Mucosa of rectum (tissue), 2 donors: ENCODE results near the gene CENPV.
"Not testable (repeated sequence)": the region's sequence is repeated elsewhere in the genome, so short reads cannot be mapped to it uniquely, and the experiment has no call there.

ENCODE experiments used
- H3K27ac ChIP-seq, 2 donors: one replicate each; pipeline ENCODE4 v1.7.0; 2013; ENCODE audit warnings: inconsistent platforms in 2 of 2, low read depth in 2 of 2, low read length in 2 of 2
- H3K27me3 ChIP-seq, 2 donors: one replicate each; pipeline ENCODE4 v1.7.0; 2013; ENCODE audit warnings: low read length in 2 of 2; ENCODE audit not compliant: control insufficient read depth in 2 of 2, insufficient read depth in 2 of 2
- H3K36me3 ChIP-seq, 2 donors: one replicate each; pipeline ENCODE4 v1.7.0; 2013; ENCODE audit warnings: low read length in 2 of 2; ENCODE audit not compliant: control insufficient read depth in 2 of 2, insufficient read depth in 2 of 2
- H3K4me1 ChIP-seq, 2 donors: one replicate each; pipeline ENCODE4 v1.7.0; 2013; ENCODE audit warnings: low read length in 2 of 2, mild to moderate bottlenecking in 1 of 2; ENCODE audit not compliant: control insufficient read depth in 2 of 2, insufficient read depth in 2 of 2
- H3K4me3 ChIP-seq, 2 donors: one replicate each; pipeline ENCODE4 v1.7.0; 2013; ENCODE audit warnings: low read length in 2 of 2
- H3K9ac ChIP-seq, 2 donors: one replicate each; pipeline ENCODE4 v1.7.0; 2013; ENCODE audit warnings: low read length in 2 of 2, low read depth in 1 of 2, mild to moderate bottlenecking in 1 of 2
- H3K9me3 ChIP-seq, 2 donors: one replicate each; pipeline ENCODE4 v1.7.0; 2013; ENCODE audit warnings: low read length in 2 of 2; ENCODE audit not compliant: control insufficient read depth in 2 of 2
- donor health status: healthy.
- donor health status: Normal muscosa, but diverticular disease.

The CENPV gene

GRCh38 chr17:16353317-16354174, at the start of gene CENPV:
TSS of gene CENPV (minus strand) at chr17:16353469. CDS start at chr17:16353436, 33 bp downstream.
- Histone ChIP-seq H3K4me1 (peaks cover 4 to 9% of the 10 kb centered on the region in 2 donors), H3K9me3 (no peaks in the 10 kb centered on the region), H3K27ac (peak within 1 kb of the TSS; percentile 67 to 68), H3K9ac (peak within 1 kb of the TSS; percentile 72 to 81), H3K27me3 (no peaks in the 10 kb centered on the region), H3K36me3 (peaks cover 2 to 10% of the 10 kb centered on the region in 2 donors), H3K4me3 (peak within 1 kb of the TSS; percentile 67 to 85)

GRCh38 chr17:16398270-16399267, 45.3 kb upstream of the CENPV start:
- no peak overlapping the region for H3K4me3 ChIP-seq
- H3K27me3 ChIP-seq = no peaks in the 10 kb centered on the region
- H3K36me3 ChIP-seq = no peaks in the 10 kb centered on the region
- H3K9me3 ChIP-seq = no peaks in the 10 kb centered on the region
- H3K27ac ChIP-seq = no peak overlapping the region
- no peaks in the 10 kb centered on the region for H3K4me1 ChIP-seq
- no peak overlapping the region for H3K9ac ChIP-seq

DNA sequence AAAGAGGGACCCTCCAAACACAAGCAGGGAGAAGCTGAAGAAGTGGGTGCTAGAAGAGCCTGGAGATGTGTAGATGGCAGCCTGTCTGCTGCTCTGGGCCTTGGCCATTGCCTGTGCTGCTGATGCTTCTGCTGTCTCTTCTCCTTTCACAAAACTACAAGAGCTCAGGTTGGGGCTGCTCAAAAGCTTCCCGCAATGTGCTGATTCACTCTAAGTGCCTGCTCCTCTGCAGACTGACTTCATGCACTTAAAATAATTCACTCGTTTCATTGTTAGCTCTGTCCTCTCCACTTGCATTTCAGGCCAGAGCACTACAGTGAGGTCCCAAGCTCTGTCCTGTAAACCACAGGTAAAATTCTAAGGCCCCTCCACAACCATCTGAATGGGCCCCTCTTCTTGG, 43.4 kb upstream of the CENPV start:
- not testable (repeated sequence) for H3K27ac ChIP-seq, H3K36me3 ChIP-seq, H3K9me3 ChIP-seq, H3K9ac ChIP-seq, H3K4me1 ChIP-seq, H3K27me3 ChIP-seq, H3K4me3 ChIP-seq

DNA sequence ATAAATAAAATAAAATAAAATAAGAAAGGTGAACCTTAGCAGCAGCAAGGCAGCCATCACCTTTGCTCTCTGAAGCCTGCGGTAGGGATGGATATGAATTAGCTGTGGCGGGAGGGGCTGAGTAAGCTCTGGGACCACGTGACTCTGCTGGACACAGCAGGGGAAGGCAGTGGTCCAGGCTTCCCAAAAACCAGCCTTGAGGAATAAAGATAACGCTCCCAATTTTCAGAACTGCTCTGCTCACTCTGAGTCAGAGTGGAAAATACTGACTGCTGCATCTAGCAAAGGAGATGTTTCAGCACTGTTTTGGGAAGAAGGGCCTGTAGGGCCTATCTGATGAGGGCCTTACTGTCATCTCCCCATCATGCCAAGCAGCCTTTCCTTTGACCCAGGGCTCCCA, 42.6 kb upstream of the CENPV start:
- not testable (repeated sequence) for H3K9ac ChIP-seq, H3K27ac ChIP-seq, H3K4me1 ChIP-seq

GRCh38 chr17:16392491-16392890, 39.2 kb upstream of the CENPV start:
- H3K4me3 ChIP-seq, H3K9ac ChIP-seq, H3K27ac ChIP-seq, H3K9me3 ChIP-seq, H3K36me3 ChIP-seq, H3K4me1 ChIP-seq, H3K27me3 ChIP-seq: not testable (repeated sequence)

More for the DNA sequence above, 42.6 kb upstream of the CENPV start:
- H3K27me3 ChIP-seq, H3K9me3 ChIP-seq, H3K4me3 ChIP-seq, H3K36me3 ChIP-seq: not testable (repeated sequence)

- no peaks in the 10 kb centered on the region for H3K27me3 ChIP-seq
- H3K4me3 ChIP-seq = no peak overlapping the region
- no peak overlapping the region for H3K9ac ChIP-seq
- no peaks in the 10 kb centered on the region for H3K9me3 ChIP-seq
- no peak overlapping the region for H3K27ac ChIP-seq
- H3K36me3 ChIP-seq = no peaks in the 10 kb centered on the region
- H3K4me1 ChIP-seq = peaks cover 3 to 6% of the 10 kb centered on the region in 2 donors
Measured at GRCh38 chr17:16391451-16391850, 38.2 kb upstream of the CENPV start.

DNA sequence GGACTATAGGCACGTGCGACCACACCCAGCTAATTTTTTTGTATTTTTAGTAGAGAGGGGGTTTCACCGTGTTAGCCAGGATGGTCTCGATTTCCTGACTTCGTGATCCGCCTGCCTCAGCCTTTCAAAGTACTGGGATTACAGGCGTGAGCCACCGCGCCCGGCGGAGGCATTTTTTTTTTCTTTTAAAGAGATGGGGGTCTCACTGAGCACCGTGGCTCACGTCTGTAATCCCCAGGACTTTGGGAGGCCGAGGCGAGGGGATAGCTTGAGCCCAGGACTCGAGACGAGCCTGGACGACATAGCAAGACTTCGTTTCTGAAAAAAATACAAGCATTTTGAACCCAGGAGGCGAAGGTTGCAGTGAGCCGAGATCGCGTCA, 32.8 kb upstream of the CENPV start:
- H3K27me3 ChIP-seq, H3K9me3 ChIP-seq: not testable (repeated sequence)
- peaks cover 12 to 22% of the 10 kb centered on the region in 2 donors for H3K36me3 ChIP-seq
- peak overlapping the region in 1 of 2 donors; percentile 58 for H3K27ac ChIP-seq
- peaks cover 21 to 29% of the 10 kb centered on the region in 2 donors for H3K4me1 ChIP-seq
- H3K4me3 ChIP-seq = peak overlapping the region in 1 of 2 donors; percentile 78
- peak overlapping the region in 1 of 2 donors; percentile 68 for H3K9ac ChIP-seq

DNA sequence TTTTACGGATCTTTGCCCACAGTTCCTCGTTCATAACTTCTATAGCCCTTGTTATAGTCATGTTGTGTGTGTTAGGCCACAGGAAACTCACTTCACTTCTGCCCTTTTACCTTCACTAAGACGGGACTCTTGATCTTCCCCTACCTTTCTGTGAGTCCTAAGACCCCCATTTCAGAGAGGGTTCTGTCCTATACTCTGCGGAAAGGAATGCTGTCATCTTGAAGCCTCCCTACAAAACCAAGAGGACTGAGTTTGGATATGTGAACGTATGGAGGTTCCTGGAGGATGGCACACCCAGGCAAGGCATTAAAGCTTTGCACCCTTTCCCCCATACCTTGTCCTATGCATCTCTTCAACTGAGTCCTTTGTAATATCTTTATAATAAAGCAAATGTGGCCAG, 31.3 kb upstream of the CENPV start:
- Histone ChIP-seq H3K4me1 (peaks cover 21 to 29% of the 10 kb centered on the region in 2 donors), H3K9ac (no peak overlapping the region), H3K9me3 (no peaks in the 10 kb centered on the region), H3K36me3 (peaks cover 12 to 22% of the 10 kb centered on the region in 2 donors), H3K4me3 (no peak overlapping the region), H3K27ac (no peak overlapping the region), H3K27me3 (no peaks in the 10 kb centered on the region)

DNA sequence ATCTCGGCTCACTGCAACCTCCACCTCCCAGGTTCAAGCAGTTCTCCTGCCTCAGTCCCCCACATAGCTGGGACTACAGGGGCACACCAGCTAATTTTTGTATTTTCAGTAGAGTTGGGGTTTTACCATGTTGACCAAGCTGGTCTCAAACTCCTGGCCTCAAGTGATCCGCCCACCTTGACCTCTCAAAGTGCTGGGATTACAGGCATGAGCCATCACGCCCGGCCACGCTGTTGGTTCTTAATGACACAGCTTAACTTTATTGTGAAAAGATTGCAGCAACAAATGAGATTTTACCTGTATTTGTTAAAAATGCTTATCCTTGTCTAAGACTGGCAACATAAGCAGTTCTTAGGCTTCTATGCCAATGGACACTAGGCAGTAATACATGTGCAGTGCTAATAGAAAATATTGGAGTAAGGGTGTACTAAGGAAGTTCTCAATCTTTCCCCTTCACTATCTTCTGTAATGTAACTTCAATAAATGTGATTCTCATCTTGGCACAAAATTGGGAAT, 30.6 kb upstream of the CENPV start:
- H3K27ac ChIP-seq = no peak overlapping the region
- no peak overlapping the region for H3K9ac ChIP-seq
- no peaks in the 10 kb centered on the region for H3K9me3 ChIP-seq
- peaks cover 25 to 33% of the 10 kb centered on the region in 2 donors for H3K4me1 ChIP-seq
- H3K36me3 ChIP-seq = peaks cover 12 to 22% of the 10 kb centered on the region in 2 donors
- peak overlapping the region in 1 of 2 donors; percentile 39 for H3K4me3 ChIP-seq
- no peaks in the 10 kb centered on the region for H3K27me3 ChIP-seq
